A673 (cell line): ENCODE results near the gene CCNY. TPM values are rescaled to one million over a fixed set of nuclear protein-coding genes. Genes with fewer than 3 reads are reported as not detected.

Source experiments
- BruUV-seq: library from RNA; stranded (reverse); fragments of 400-500 nt; replicated peaks from 2 replicates; lab custom pipeline; 2021; lab: Mats Ljungman, UMichigan
- CTCF ChIA-PET: fragments of 300-600 bp; sonication (Branson Sonifier 250); formaldehyde crosslinking; loops from one replicate; lab custom pipeline; 2022; ENCODE audit warnings: antibody characterized with exemption; lab: Charles Lee
- POLR2A ChIA-PET: fragments of 300-600 bp; sonication (Branson Sonifier 250); formaldehyde crosslinking; loops from one replicate; lab custom pipeline; 2022; ENCODE audit warnings: antibody characterized with exemption; ENCODE audit not compliant: low non-redundant PET; lab: Charles Lee
- DNase-seq: peaks from one replicate; pipeline ENCODE4 v3.0.0-alpha.2; 2015; ENCODE audit warnings: low spot score
- H3K27ac ChIP-seq: fragments of 200-600 bp; sonication (generic); 2 replicates; pipeline ENCODE4 v1.5.1; 2016; ENCODE audit warnings: mixed run types, low read depth, mild to moderate bottlenecking, mixed read lengths, antibody characterized with exemption, low read length; ENCODE audit not compliant: poor library complexity, severe bottlenecking
- H3K27me3 ChIP-seq: fragments of 200-600 bp; sonication (generic); replicated peaks from 2 replicates; pipeline ENCODE4 v1.6.1; 2017; ENCODE audit warnings: mixed run types, low read depth, mild to moderate bottlenecking, mixed read lengths, antibody characterized with exemption, low read length; ENCODE audit not compliant: insufficient read depth, poor library complexity
- H3K36me3 ChIP-seq: fragments of 200-600 bp; sonication (generic); 2 replicates; pipeline ENCODE4 v1.6.1; 2016; ENCODE audit warnings: mixed run types, mild to moderate bottlenecking, mixed read lengths, antibody characterized with exemption, low read length; ENCODE audit not compliant: insufficient read depth, poor library complexity, severe bottlenecking
- H3K4me1 ChIP-seq: fragments of 200-600 bp; sonication (generic); 2 replicates; pipeline ENCODE4 v1.6.1; 2017; ENCODE audit warnings: mixed run types, mild to moderate bottlenecking, mixed read lengths, antibody characterized with exemption, low read length; ENCODE audit not compliant: insufficient read depth, poor library complexity, severe bottlenecking
- H3K4me3 ChIP-seq: fragments of 200-600 bp; sonication (generic); 2 replicates; pipeline ENCODE4 v1.5.1; 2016; ENCODE audit warnings: low read depth, mixed run types, mild to moderate bottlenecking, mixed read lengths, low read length; ENCODE audit not compliant: poor library complexity, severe bottlenecking
- H3K9me3 ChIP-seq: fragments of 200-600 bp; sonication (generic); 2 replicates; pipeline ENCODE4 v1.6.1; 2016; ENCODE audit warnings: mixed run types, low read depth, mild to moderate bottlenecking, mixed read lengths, antibody characterized with exemption, low read length; ENCODE audit not compliant: poor library complexity, severe bottlenecking
- CTCF ChIP-seq: fragments of 300-800, 200-600 bp; sonication (generic); conservative IDR thresholded peaks from 2 replicates; pipeline ENCODE4 v1.5.1; 2017; ENCODE audit warnings: low read depth, mild to moderate bottlenecking, antibody characterized with exemption, low read length, moderate library complexity, mixed read lengths
- EZH2 ChIP-seq: fragments of 200-600 bp; sonication (generic); IDR thresholded peaks from 2 replicates; pipeline ENCODE4 v1.6.1; 2017; ENCODE audit warnings: borderline replicate concordance, low read depth, mild to moderate bottlenecking, mixed read lengths, antibody characterized with exemption, low read length; ENCODE audit not compliant: poor library complexity, severe bottlenecking
- intact Hi-C: fragments of 100-400 bp; cut with micrococcal nuclease; formaldehyde crosslinking; loops from one replicate; pipeline ENCODE4 v1.10.0; 2022; ENCODE audit not compliant: unreplicated experiment
- total RNA-seq: library from RNA; stranded (reverse); gene quantifications from 2 replicates; pipeline ENCODE4 v1.2.3, GENCODE V29; 2021

The CCNY gene
- total RNA-seq, 1 experiment from 2014 or later, result 84.8 TPM

- CTCF ChIA-PET, result interaction anchor here (0.5 to 0.7 kb wide), 2 partner anchors 126 to 245 kb away, joined by 3 read pairs; no protein-coding TSS in a partner anchor
- DNase-seq, result no peak
- BruUV-seq, result no TSS peak
- H3K27ac ChIP-seq, result peak overlapping the region; percentile 12
- TF ChIP-seq CTCF (no peak), EZH2 (no peak)
- POLR2A ChIA-PET, result interaction anchor here (0.6 kb wide), 1 partner anchor 1703 kb away, joined by 3 read pairs; no protein-coding TSS in a partner anchor
- H3K4me1 ChIP-seq, result peaks cover 55% of the 10 kb centered on the region
- H3K9me3 ChIP-seq, result no peaks in the 10 kb centered on the region
- intact Hi-C loops, result loop anchor here (2.0 kb wide), 1 partner anchor 20 kb away; no protein-coding TSS in a partner anchor
- no peaks in the 10 kb centered on the region for H3K36me3 ChIP-seq
- H3K4me3 ChIP-seq, result no peak overlapping the region
- H3K27me3 ChIP-seq, result no peaks in the 10 kb centered on the region
These were observed 84.7 kb downstream of the CCNY start for GRCh38 chr10:35420827-35421552.

GRCh38 chr10:35421553-35422178 is 85.4 kb downstream of the CCNY start:
- BruUV-seq, result no TSS peak
- DNase-seq, result no peak
- ChIA-PET POLR2A (no interaction called here), CTCF (interaction anchor here (0.7 kb wide), 1 partner anchor 125 kb away, joined by 3 read pairs; no protein-coding TSS in a partner anchor)
- Histone ChIP-seq H3K9me3 (no peaks in the 10 kb centered on the region), H3K36me3 (no peaks in the 10 kb centered on the region), H3K27ac (peak overlapping the region; percentile 12), H3K27me3 (no peaks in the 10 kb centered on the region), H3K4me3 (no peak overlapping the region), H3K4me1 (peaks cover 48% of the 10 kb centered on the region)
- TF ChIP-seq EZH2, result no peak
- no peak for TF ChIP-seq CTCF
- intact Hi-C loops, result loop anchor here (2.0 kb wide), 1 partner anchor 21 kb away; no protein-coding TSS in a partner anchor

GRCh38 chr10:35422228-35422627 is 85.9 kb downstream of the CCNY start:
- CTCF ChIA-PET, result no interaction called here
- Histone ChIP-seq H3K4me1 (peaks cover 44% of the 10 kb centered on the region), H3K27me3 (no peaks in the 10 kb centered on the region), H3K27ac (no peak overlapping the region), H3K9me3 (no peaks in the 10 kb centered on the region), H3K4me3 (no peak overlapping the region), H3K36me3 (no peaks in the 10 kb centered on the region)
- POLR2A ChIA-PET, result no interaction called here
- intact Hi-C loops, result no loop called here
- TF ChIP-seq CTCF (no peak), EZH2 (no peak)
- BruUV-seq, result no TSS peak
- no peak for DNase-seq
